Mammary epithelial cell (primary cell): ENCODE results near the gene STAMBP.

Experiments
- CTCF ChIP-seq, 2 donors: IDR thresholded peaks in 1 of 2; conservative IDR thresholded peaks in 1 of 2; 2 replicates each; pipeline ENCODE4 v1.5.1; 2011 to 2012; ENCODE audit warnings: inconsistent platforms in 2 of 2, low read length in 2 of 2, mild to moderate bottlenecking in 2 of 2, control low read depth in 1 of 2, low read depth in 1 of 2; ENCODE audit not compliant: insufficient read depth in 1 of 2; ENCODE audit errors: extremely low read depth in 1 of 2
- EZH2 ChIP-seq: IDR thresholded peaks from 2 replicates; pipeline ENCODE4 v1.6.1; 2012; ENCODE audit warnings: low read length, inconsistent platforms, borderline replicate concordance

- TF ChIP-seq CTCF (conservative IDR thresholded peaks at IDR 0.05 in 1 of 2, IDR thresholded peaks at IDR 0.05 in 1 of 2; ENCODE audit: extremely low read depth in 1 of 2, insufficient read depth in 1 of 2, low read depth in 1 of 2, low read length in 2 of 2) (no peak), EZH2 (no peak)
These were observed 85.9 kb downstream of the STAMBP start for GRCh38 chr2:73914667-73915066.
